Stimulated activated CD4-positive, alpha-beta T cell treated with anti-CD3 and anti-CD28 coated beads, Interleukin-15, amount 100 ng/mL, for 48 hours (primary cell): ENCODE results near the gene VRK3.
A peak's percentile ranks its signal among the peaks of the same experiment; 100 is the strongest.

Experiments used
- DNase-seq, 2 donors: peaks; one replicate each; pipeline ENCODE4 v3.0.0-alpha.2; 2020; ENCODE audit warnings: low read depth in 2 of 2

Gene VRK3

GRCh38 chr19:50030225-50030624 is 5.1 kb upstream of the VRK3 start:
- no peak for DNase-seq

GRCh38 chr19:50026550-50026906 is 1.4 kb upstream of the VRK3 start:
- DNase-seq, result no peak

- peak; percentile 84 to 89 for DNase-seq
Observed at GRCh38 chr19:50025794-50026549, 800 bp upstream of the VRK3 start, which contains the start of gene ZNF473. TSS of gene ZNF473 (plus strand) at chr19:50026005. CDS start at chr19:50031083, 5,078 bp downstream.

- DNase-seq, result no peak
Observed at GRCh38 chr19:50024719-50025021, 502 bp downstream of the VRK3 start.

GRCh38 chr19:50022823-50023222 is 2.3 kb downstream of the VRK3 start:
- no peak for DNase-seq

GRCh38 chr19:50020481-50020880 is 4.7 kb downstream of the VRK3 start:
- no peak for DNase-seq

GRCh38 chr19:50016225-50016807 is 8.9 kb downstream of the VRK3 start:
- no peak for DNase-seq

GRCh38 chr19:50008532-50008931 is 16.6 kb downstream of the VRK3 start:
- no peak for DNase-seq

- DNase-seq, result no peak
Observed at GRCh38 chr19:50007947-50008346, 17.2 kb downstream of the VRK3 start.

- DNase-seq, result no peak
Observed at GRCh38 chr19:50007170-50007569, 18.0 kb downstream of the VRK3 start.

GRCh38 chr19:50005428-50005827 is 19.7 kb downstream of the VRK3 start:
- no peak for DNase-seq

GRCh38 chr19:50003810-50004419 is 21.3 kb downstream of the VRK3 start:
- DNase-seq, result no peak

- DNase-seq, result no peak
Observed at GRCh38 chr19:50003254-50003788, 21.9 kb downstream of the VRK3 start.

- DNase-seq, result no peak
Observed at GRCh38 chr19:50002386-50002960, 22.7 kb downstream of the VRK3 start.

GRCh38 chr19:50001775-50002174 is 23.4 kb downstream of the VRK3 start:
- no peak for DNase-seq

GRCh38 chr19:50000841-50001557 is 24.2 kb downstream of the VRK3 start:
- no peak for DNase-seq

GRCh38 chr19:50000038-50000840 is 24.9 kb downstream of the VRK3 start:
- DNase-seq, result no peak

- DNase-seq, result no peak
Observed at GRCh38 chr19:49999371-50000010, 25.7 kb downstream of the VRK3 start.

- DNase-seq, result no peak
Observed at GRCh38 chr19:49997709-49998108, 27.5 kb downstream of the VRK3 start.

GRCh38 chr19:49988433-49988832 is 36.7 kb downstream of the VRK3 start:
- no peak for DNase-seq

GRCh38 chr19:49988007-49988406 is 37.2 kb downstream of the VRK3 start:
- DNase-seq, result no peak
